ENCODE measurements around the gene CHKB. TPM values are rescaled to one million over a fixed set of nuclear protein-coding genes. Genes with fewer than 3 reads are reported as not detected.

Gene CHKB
- total and polyA plus RNA-seq, 2 of the 8 experiments (the other 6 are each of a cell fraction or from before 2014, with no cell fraction given) = 27.9 to 42.2 TPM

- TF ChIP-seq BCL11A (IDR thresholded peaks at IDR 0.05; ENCODE audit: low read depth in 2 of 2, low read length in 2 of 2) (no peak), SP2 (IDR thresholded peaks at IDR 0.05; ENCODE audit: low read length) (no peak), CTBP2 (IDR thresholded peaks at IDR 0.05; ENCODE audit: borderline replicate concordance, insufficient read depth, insufficient read length, low read length) (no peak), MAFK (IDR thresholded peaks at IDR 0.05; ENCODE audit: low read depth, low read length) (no peak), ASH2L (IDR thresholded peaks at IDR 0.05; ENCODE audit: low read length) (peak; percentile 15), CTCF (IDR thresholded peaks at IDR 0.05; ENCODE audit: control extremely low read depth in 1 of 3, insufficient read depth in 1 of 3, low read depth in 1 of 3, low read length in 3 of 3) (peak; percentile 29 to 54 (median 41)), CHD2 (IDR thresholded peaks at IDR 0.05; ENCODE audit: low read length) (no peak), USF2 (IDR thresholded peaks at IDR 0.05; ENCODE audit: low read length) (no peak), SP1 (IDR thresholded peaks at IDR 0.05; ENCODE audit: low read depth, low read length) (peak; percentile 60; the same call in 1 of the 2 replicates)
Measured at GRCh38 chr22:50627642-50628542, 45.2 kb upstream of the CHKB start, which contains the start of gene ARSA (continued).
